Rectal smooth muscle tissue (tissue), 1 donor: ENCODE data around the gene B4GALT1.
"Not testable (repeated sequence)": the region's sequence is repeated elsewhere in the genome, so short reads cannot be mapped to it uniquely, and the experiment has no call there.

Experiments
- H3K27ac ChIP-seq: one replicate; pipeline ENCODE4 v1.7.0; 2013; ENCODE audit warnings: low read depth, low read length, inconsistent platforms
- H3K27me3 ChIP-seq: one replicate; pipeline ENCODE4 v1.7.0; 2013; ENCODE audit warnings: low read length; ENCODE audit not compliant: control insufficient read depth, insufficient read depth
- H3K36me3 ChIP-seq: one replicate; pipeline ENCODE4 v1.7.0; 2013; ENCODE audit warnings: low read length; ENCODE audit not compliant: control insufficient read depth, insufficient read depth
- H3K4me1 ChIP-seq: one replicate; pipeline ENCODE4 v1.7.0; 2013; ENCODE audit warnings: low read length; ENCODE audit not compliant: control insufficient read depth, insufficient read depth
- H3K4me3 ChIP-seq: one replicate; pipeline ENCODE4 v1.7.0; 2013; ENCODE audit warnings: low read length
- H3K9ac ChIP-seq: one replicate; pipeline ENCODE4 v1.7.0; 2013; ENCODE audit warnings: low read length

Gene B4GALT1

GRCh38 chr9:33105504-33105903 lies 61.6 kb downstream of the B4GALT1 start:
- Histone ChIP-seq H3K27ac (no peak overlapping the region), H3K9ac (no peak overlapping the region), H3K27me3 (no peaks in the 10 kb centered on the region), H3K4me1 (peaks cover 5% of the 10 kb centered on the region), H3K4me3 (no peak overlapping the region), H3K36me3 (no peaks in the 10 kb centered on the region)

- Histone ChIP-seq H3K36me3 (no peaks in the 10 kb centered on the region), H3K9ac (no peak overlapping the region), H3K4me1 (peaks cover 5% of the 10 kb centered on the region), H3K4me3 (no peak overlapping the region), H3K27me3 (no peaks in the 10 kb centered on the region), H3K27ac (no peak overlapping the region)
These were observed 62.7 kb downstream of the B4GALT1 start for GRCh38 chr9:33104401-33104800.

GRCh38 chr9:33103501-33104281 lies 63.4 kb downstream of the B4GALT1 start:
- Histone ChIP-seq H3K27me3 (no peaks in the 10 kb centered on the region), H3K36me3 (no peaks in the 10 kb centered on the region), H3K4me1 (peaks cover 5% of the 10 kb centered on the region), H3K4me3 (no peak overlapping the region), H3K27ac (no peak overlapping the region), H3K9ac (no peak overlapping the region)

GRCh38 chr9:33102551-33103210 lies 64.5 kb downstream of the B4GALT1 start:
- H3K4me3 ChIP-seq, result no peak overlapping the region
- no peaks in the 10 kb centered on the region for H3K27me3 ChIP-seq
- no peak overlapping the region for H3K9ac ChIP-seq
- H3K36me3 ChIP-seq, result no peaks in the 10 kb centered on the region
- H3K4me1 ChIP-seq, result peaks cover 5% of the 10 kb centered on the region
- H3K27ac ChIP-seq, result no peak overlapping the region

GRCh38 chr9:33101104-33101951 lies 65.8 kb downstream of the B4GALT1 start:
- Histone ChIP-seq H3K36me3 (no peaks in the 10 kb centered on the region), H3K27ac (no peak overlapping the region), H3K4me3 (no peak overlapping the region), H3K27me3 (no peaks in the 10 kb centered on the region), H3K4me1 (no peaks in the 10 kb centered on the region), H3K9ac (no peak overlapping the region)

- H3K4me1 ChIP-seq, result no peaks in the 10 kb centered on the region
- no peak overlapping the region for H3K9ac ChIP-seq
- no peak overlapping the region for H3K27ac ChIP-seq
These were observed 67.4 kb downstream of the B4GALT1 start for GRCh38 chr9:33099754-33100153.

GRCh38 chr9:33097192-33097591 lies 69.9 kb downstream of the B4GALT1 start:
- Histone ChIP-seq H3K36me3 (no peaks in the 10 kb centered on the region), H3K4me3 (no peak overlapping the region), H3K27me3 (no peaks in the 10 kb centered on the region), H3K27ac (no peak overlapping the region), H3K4me1 (no peaks in the 10 kb centered on the region), H3K9ac (no peak overlapping the region)

More at GRCh38 chr9:33099754-33100153, 67.4 kb downstream of the B4GALT1 start:
- H3K4me3 ChIP-seq, result no peak overlapping the region
- H3K36me3 ChIP-seq, result no peaks in the 10 kb centered on the region
- H3K27me3 ChIP-seq, result no peaks in the 10 kb centered on the region

- Histone ChIP-seq H3K9ac (no peak overlapping the region), H3K27me3 (no peaks in the 10 kb centered on the region), H3K27ac (no peak overlapping the region), H3K36me3 (no peaks in the 10 kb centered on the region), H3K4me1 (no peaks in the 10 kb centered on the region), H3K4me3 (no peak overlapping the region)
These were observed 74.5 kb downstream of the B4GALT1 start for GRCh38 chr9:33092634-33093033.

- not testable (repeated sequence) for H3K36me3 ChIP-seq, H3K4me1 ChIP-seq, H3K27ac ChIP-seq, H3K27me3 ChIP-seq, H3K9ac ChIP-seq, H3K4me3 ChIP-seq
These were observed 81.5 kb downstream of the B4GALT1 start for GRCh38 chr9:33085672-33086071.

- Histone ChIP-seq H3K4me3 (no peak overlapping the region), H3K36me3 (no peaks in the 10 kb centered on the region), H3K27me3 (no peaks in the 10 kb centered on the region), H3K4me1 (no peaks in the 10 kb centered on the region), H3K27ac (no peak overlapping the region), H3K9ac (no peak overlapping the region)
These were observed 84.4 kb downstream of the B4GALT1 start for GRCh38 chr9:33082538-33083326.

- Histone ChIP-seq H3K4me1 (no peaks in the 10 kb centered on the region), H3K27ac (no peak overlapping the region), H3K36me3 (no peaks in the 10 kb centered on the region), H3K4me3 (no peak overlapping the region), H3K9ac (no peak overlapping the region), H3K27me3 (no peaks in the 10 kb centered on the region)
These were observed 85.0 kb downstream of the B4GALT1 start for GRCh38 chr9:33082128-33082527.
